Gastroesophageal sphincter (tissue), 3 donors: ENCODE data around the gene RGL1.

Source experiments
- EP300 ChIP-seq: sonication (generic); formaldehyde crosslinking; IDR thresholded peaks from one replicate; pipeline ENCODE4 v1.6.1; 2017; ENCODE audit warnings: antibody characterized with exemption, mild to moderate bottlenecking
- POLR2A ChIP-seq, 2 donors: fragments of 450-650 bp; IDR thresholded peaks; one replicate each; pipeline ENCODE4 v1.6.1; 2017; ENCODE audit warnings: antibody characterized with exemption in 2 of 2, mild to moderate bottlenecking in 2 of 2, moderate library complexity in 1 of 2
- POLR2AphosphoS5 ChIP-seq: sonication (generic); formaldehyde crosslinking; IDR thresholded peaks from one replicate; pipeline ENCODE4 v1.6.1; 2017; ENCODE audit warnings: antibody characterized with exemption
- TF ChIP-seq, protein P1 (sequence below), 4 experiments: fragments of 200-600 bp in 2 of 4; fragments of 450-650 bp in 2 of 4; sonication (generic) in 1 of 4; IDR thresholded peaks; one replicate each; pipeline ENCODE4 v1.5.1; 2017 to 2019; ENCODE audit warnings: antibody characterized with exemption in 4 of 4, mild to moderate bottlenecking in 2 of 4, moderate library complexity in 2 of 4

DNA sequence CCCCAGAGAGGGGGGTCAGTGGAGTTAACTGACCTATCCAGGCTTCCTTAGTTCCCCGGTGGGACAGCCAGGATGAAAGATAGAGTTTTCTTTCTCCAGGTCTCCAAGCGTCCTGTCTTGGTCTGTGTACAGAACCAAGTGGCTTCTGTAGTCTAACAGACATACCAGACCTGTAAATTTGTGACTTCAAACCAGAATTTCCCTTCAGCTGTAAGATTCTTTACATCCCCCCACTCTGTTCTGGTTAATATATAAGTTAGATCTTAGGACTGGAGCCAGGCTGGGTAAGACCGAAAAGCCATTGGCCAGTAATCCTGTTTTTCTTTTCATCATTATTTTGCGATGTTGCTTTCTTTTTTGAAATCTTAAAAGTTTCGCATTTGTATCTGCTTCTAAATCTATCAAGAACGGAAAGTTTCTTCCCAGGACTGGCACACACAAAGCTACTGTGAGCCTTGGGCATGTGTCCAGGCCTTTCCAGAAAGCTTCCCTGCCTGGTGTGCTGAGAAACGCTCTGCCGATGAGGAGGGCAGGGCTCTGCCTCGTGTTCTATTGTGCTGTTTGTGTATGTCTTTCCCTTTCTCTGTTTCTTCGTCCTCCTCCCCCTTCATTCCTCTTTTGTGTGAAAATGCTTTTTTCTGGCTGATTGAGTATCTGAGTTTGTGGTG, 72.3 kb downstream of the RGL1 start:
- TF ChIP-seq EP300 (no peak), POLR2A (IDR thresholded peaks at IDR 0.05) (no peak), POLR2AphosphoS5 (peak; percentile 76)
- TF ChIP-seq, protein P1, sequence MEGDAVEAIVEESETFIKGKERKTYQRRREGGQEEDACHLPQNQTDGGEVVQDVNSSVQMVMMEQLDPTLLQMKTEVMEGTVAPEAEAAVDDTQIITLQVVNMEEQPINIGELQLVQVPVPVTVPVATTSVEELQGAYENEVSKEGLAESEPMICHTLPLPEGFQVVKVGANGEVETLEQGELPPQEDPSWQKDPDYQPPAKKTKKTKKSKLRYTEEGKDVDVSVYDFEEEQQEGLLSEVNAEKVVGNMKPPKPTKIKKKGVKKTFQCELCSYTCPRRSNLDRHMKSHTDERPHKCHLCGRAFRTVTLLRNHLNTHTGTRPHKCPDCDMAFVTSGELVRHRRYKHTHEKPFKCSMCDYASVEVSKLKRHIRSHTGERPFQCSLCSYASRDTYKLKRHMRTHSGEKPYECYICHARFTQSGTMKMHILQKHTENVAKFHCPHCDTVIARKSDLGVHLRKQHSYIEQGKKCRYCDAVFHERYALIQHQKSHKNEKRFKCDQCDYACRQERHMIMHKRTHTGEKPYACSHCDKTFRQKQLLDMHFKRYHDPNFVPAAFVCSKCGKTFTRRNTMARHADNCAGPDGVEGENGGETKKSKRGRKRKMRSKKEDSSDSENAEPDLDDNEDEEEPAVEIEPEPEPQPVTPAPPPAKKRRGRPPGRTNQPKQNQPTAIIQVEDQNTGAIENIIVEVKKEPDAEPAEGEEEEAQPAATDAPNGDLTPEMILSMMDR (IDR thresholded peaks at IDR 0.05), result no peak
